Stimulated activated naive CD8-positive, alpha-beta T cell treated with anti-CD3 and anti-CD28 coated beads, Interleukin-15, Interleukin-2, amounts not matched to agents 100 U/mL and 50 U/mL, for 24 hours (primary cell): ENCODE data around the gene TIGD6.

Source experiments
- ATAC-seq: fragments of 150-1000 bp; cut with Tn5 transposase; one replicate; pipeline ENCODE4 v1.10.0; 2021
- DNase-seq: peaks from one replicate; pipeline ENCODE4 v3.0.0; 2021

TIGD6 gene

GRCh38 chr5:150016537-150016936 is 16.1 kb upstream of the TIGD6 start:
- DNase-seq (no peak), ATAC-seq (no peak)

GRCh38 chr5:150015415-150015814 is 15.0 kb upstream of the TIGD6 start:
- ATAC-seq (no peak), DNase-seq (no peak)

- DNase-seq, result no peak
- ATAC-seq, result no peak
Observed at GRCh38 chr5:150014456-150014855, 14.0 kb upstream of the TIGD6 start.

- DNase-seq (no peak), ATAC-seq (no peak)
Observed at GRCh38 chr5:150013931-150014330, 13.5 kb upstream of the TIGD6 start.

- DNase-seq (no peak), ATAC-seq (peak; percentile 42)
Observed at GRCh38 chr5:150009671-150010387, 9.4 kb upstream of the TIGD6 start.

DNA sequence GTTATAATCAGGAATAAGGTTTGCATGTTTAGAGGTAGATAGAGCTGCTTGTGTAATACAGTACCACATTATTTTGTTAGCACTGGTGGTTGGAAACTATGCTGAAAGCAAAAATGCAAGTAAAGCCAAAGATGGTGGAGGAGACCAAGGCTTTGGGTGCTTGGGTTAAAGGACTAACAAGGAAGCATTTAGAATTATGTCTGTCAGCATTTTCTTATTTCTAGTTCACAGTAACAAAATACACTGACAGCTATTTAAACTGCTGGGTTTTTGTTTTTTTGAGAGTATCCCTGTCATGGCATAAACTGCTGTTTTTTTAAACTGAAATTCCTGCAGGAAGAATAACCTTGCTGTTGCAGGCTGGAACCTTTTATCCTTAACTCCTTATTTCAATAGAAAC is 6.6 kb upstream of the TIGD6 start:
- DNase-seq (no peak), ATAC-seq (no peak)

DNA sequence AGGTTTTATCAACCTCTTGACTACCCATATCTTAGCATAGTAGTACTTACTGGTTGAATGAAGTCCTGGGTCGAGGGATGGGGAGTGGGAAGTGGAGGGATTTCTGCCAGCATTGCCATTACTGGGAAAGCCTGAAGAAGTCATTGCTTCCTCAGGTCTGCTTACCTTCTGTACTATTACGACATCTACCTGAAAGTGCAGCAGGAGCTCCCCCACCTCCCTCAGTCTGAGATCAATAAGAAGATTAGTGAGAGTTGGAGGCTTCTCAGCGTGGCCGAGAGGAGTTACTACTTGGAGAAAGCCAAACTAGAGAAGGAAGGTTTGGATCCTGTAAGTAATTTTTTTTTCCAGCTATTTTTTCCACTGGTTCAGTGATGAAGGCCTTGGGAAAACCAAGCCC is 5.9 kb upstream of the TIGD6 start:
- no peak for ATAC-seq
- DNase-seq, result no peak

DNA sequence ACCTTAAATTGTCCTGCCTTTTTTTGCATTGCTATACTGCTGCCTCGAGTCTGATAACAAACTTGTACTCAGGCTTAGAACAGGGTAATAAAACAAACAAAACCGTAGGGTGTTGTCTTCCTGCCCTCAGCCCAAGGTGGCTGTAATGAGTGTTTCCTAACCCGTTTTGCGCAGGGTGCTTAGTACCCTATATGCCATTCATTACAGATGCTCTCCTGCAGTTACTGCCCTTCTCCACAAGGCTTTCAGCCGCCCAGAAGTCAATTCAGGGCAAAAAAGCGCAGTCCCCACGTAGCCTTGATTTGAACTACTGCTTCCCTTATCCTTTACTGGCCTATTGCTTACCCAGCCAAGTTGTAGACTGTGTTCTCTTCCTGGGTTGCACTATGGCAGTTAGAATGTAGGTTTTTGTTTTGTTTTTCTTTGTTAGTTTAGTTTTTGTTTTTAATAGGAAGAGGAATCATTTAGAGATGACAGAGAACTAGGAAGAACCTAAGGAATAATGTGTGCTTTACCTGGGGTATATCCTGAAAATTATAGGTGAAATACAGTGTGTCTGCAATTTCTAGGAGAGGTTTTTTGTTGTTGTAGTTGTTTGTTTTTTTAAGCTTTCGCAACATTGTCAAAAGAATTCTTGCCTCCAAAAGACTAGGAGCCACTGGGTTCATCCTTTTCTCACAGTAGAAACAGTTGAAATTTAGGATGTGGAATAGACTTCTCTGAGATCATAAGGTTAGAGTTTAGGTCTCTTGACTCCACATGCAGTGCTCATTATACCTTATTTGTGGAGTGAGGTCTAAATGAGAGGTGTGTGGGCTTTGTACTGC is 1.4 kb upstream of the TIGD6 start:
- peak; percentile 71 for ATAC-seq
- peak; percentile 53 for DNase-seq

GRCh38 chr5:150000990-150001659 is 671 bp upstream of the TIGD6 start:
- DNase-seq, result peak; percentile 51
- ATAC-seq, result no peak

- DNase-seq, result no peak
Observed at GRCh38 chr5:149999866-150000255, 593 bp downstream of the TIGD6 start.

GRCh38 chr5:149999359-149999758 is 1.1 kb downstream of the TIGD6 start:
- DNase-seq (no peak), ATAC-seq (no peak)

More at GRCh38 chr5:149999866-150000255, 593 bp downstream of the TIGD6 start:
- no peak for ATAC-seq

- no peak for ATAC-seq
- no peak for DNase-seq
Observed at GRCh38 chr5:149998281-149998680, 2.2 kb downstream of the TIGD6 start.

DNA sequence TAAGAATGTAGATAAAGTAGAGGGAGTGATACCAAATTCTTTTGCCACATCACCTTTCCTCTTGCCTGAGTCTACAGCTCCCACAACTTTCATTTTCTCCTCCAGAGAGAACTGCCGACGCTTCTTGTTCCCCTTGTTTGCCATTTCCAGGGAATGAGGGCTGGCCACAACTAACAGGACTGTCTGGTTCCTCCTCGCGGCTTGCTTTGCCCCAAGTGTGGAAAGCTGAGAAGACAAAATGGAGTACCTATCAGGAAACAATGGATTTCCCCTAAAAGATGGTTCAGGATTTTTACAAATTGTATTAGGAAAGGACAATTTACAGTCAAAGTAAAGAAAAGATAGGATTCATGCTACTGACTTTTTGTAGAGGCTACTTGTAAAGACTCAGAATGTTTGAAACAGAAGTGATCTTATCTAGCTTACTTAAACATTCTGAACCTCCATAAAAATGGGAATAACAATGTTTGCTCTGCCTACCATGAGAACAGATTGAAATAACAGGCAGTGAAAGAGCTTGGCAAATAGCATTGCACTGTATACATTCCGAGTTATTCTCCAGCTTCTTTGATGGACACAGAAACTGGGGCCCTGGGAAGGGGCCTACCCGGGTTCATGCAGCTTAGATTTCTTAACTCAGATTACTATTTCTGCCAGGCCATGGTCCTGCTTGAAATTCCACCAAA is 4.1 kb downstream of the TIGD6 start:
- ATAC-seq, result no peak
- DNase-seq, result no peak

GRCh38 chr5:149995385-149996204 is 4.9 kb downstream of the TIGD6 start:
- DNase-seq (no peak), ATAC-seq (no peak)

GRCh38 chr5:149993471-149993870 is 7.0 kb downstream of the TIGD6 start:
- no peak for ATAC-seq
- no peak for DNase-seq

GRCh38 chr5:149990518-149991376 is 9.7 kb downstream of the TIGD6 start:
- DNase-seq (peak; percentile 70), ATAC-seq (peak; percentile 83)

DNA sequence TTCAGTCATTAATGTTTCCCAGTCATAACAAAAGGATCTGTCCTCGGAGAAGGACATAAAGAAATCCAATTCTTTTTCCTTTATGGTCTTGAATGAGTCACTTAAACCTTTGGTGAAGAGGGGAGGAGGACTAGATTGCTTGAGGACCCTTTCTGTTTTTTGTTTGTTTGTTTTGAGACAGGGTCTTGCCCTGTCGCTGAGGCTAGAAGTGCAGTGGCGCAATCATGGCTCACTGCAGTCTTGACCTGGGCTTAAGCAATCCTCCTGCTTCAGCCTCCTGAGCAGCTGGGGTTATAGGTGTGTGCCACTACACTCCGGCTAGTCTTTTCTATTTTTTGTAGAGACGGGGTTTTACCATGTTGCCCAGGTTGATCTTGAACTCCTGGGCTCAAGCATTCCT is 12.3 kb downstream of the TIGD6 start:
- ATAC-seq (no peak), DNase-seq (no peak)

DNA sequence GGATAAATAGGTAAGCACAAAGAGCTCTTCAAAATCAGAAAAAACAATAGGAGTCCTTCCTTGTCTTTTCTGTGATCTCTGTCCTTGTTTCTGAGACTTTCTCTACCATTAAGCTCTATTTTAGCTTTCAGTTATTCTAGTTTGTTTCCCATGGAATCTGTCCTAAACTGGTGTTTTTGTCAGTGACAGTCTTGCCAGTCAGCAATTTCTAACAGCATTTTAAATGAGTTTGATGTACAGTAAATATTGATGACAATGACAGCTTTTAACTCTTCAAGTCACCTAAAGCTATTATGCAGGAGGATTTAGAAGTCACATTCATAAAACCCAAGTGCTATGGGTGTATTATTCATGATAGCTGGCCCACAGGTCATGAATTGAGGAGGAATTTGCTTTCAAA is 17.9 kb downstream of the TIGD6 start:
- no peak for ATAC-seq
- no peak for DNase-seq

- no peak for DNase-seq
- ATAC-seq, result no peak
Observed at GRCh38 chr5:149981206-149981605, 19.2 kb downstream of the TIGD6 start.

GRCh38 chr5:149979896-149980295 is 20.6 kb downstream of the TIGD6 start:
- ATAC-seq (no peak), DNase-seq (no peak)

DNA sequence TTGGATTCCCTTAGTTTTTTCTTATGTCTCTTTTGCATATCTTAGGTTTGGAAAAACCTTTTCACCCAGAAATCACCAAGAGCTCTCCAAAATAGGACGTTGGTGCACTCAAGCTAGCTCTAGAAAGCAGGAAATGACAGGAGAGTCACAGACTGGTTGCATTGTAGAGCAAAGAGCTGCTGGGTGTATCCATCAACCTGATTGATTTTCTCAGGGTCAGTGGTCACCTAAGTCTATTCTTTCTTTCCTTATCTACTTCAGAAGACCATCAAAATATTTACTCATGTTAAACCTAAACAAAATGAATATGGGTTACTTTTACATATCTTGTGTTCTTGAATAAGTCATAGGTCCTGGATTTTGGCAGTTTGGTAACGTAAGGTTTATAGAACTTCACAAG is 25.0 kb downstream of the TIGD6 start:
- ATAC-seq (no peak), DNase-seq (no peak)
